Upper lobe of left lung (tissue), 6 donors: ENCODE measurements around the gene SPDYE5. TPM values are rescaled to one million over a fixed set of nuclear protein-coding genes. Genes with fewer than 3 reads are reported as not detected.

Source experiments
- ATAC-seq, 2 donors: fragments of 200-7000 bp; cut with Tn5 transposase; one replicate each; pipeline ENCODE4 v1.9.1; 2022; ENCODE audit warnings: mild to moderate bottlenecking in 2 of 2, moderate library complexity in 2 of 2; ENCODE audit not compliant: low FRiP score in 2 of 2
- DNase-seq, 2 donors: peaks; one replicate each; pipeline ENCODE4 v3.0.0-alpha.2; 2019 to 2020
- H3K27ac ChIP-seq, 4 donors: fragments of 200-600 bp; sonication (generic); one replicate each; pipeline ENCODE4 v1.5.1; 2016 to 2019
- H3K27me3 ChIP-seq, 4 donors: fragments of 200-600 bp; sonication (generic); one replicate each; pipeline ENCODE4 v1.5.1; 2017 to 2019
- H3K36me3 ChIP-seq, 4 donors: fragments of 200-600 bp; sonication (generic); one replicate each; pipeline ENCODE4 v1.5.1; 2016 to 2019
- H3K4me1 ChIP-seq, 4 donors: fragments of 200-600 bp; sonication (generic); one replicate each; pipeline ENCODE4 v1.5.1; 2018 to 2019
- H3K4me3 ChIP-seq, 4 donors: fragments of 200-600 bp; sonication (generic); one replicate each; pipeline ENCODE4 v1.5.1; 2017 to 2019; ENCODE audit warnings: mild to moderate bottlenecking in 2 of 4, moderate library complexity in 1 of 4
- H3K9me3 ChIP-seq, 4 donors: fragments of 200-600 bp; sonication (generic); one replicate each; pipeline ENCODE4 v1.5.1; 2018 to 2019
- CTCF ChIP-seq, 6 experiments: fragments of 450-650 bp in 4 of 6; fragments of 200-600 bp in 2 of 6; sonication (generic) in 2 of 6; IDR thresholded peaks; one replicate each; pipeline ENCODE4 v1.5.1; 2016 to 2019; ENCODE audit warnings: antibody characterized with exemption in 6 of 6
- EP300 ChIP-seq, 4 donors: sonication (generic); formaldehyde crosslinking; IDR thresholded peaks; one replicate each; pipeline ENCODE4 v1.5.1; 2017; ENCODE audit warnings: antibody characterized with exemption in 4 of 4, control low read depth in 2 of 4
- POLR2A ChIP-seq, 4 donors: fragments of 450-650 bp; IDR thresholded peaks; one replicate each; pipeline ENCODE4 v1.5.1; 2016 to 2017; ENCODE audit warnings: antibody characterized with exemption in 4 of 4, mild to moderate bottlenecking in 2 of 4
- POLR2AphosphoS5 ChIP-seq, 2 donors: sonication (generic); formaldehyde crosslinking; IDR thresholded peaks; one replicate each; pipeline ENCODE4 v1.5.1; 2017; ENCODE audit warnings: antibody characterized with exemption in 2 of 2
- WGBS, 2 donors: methylation state at CpG; one replicate each; pipeline ENCODE4 v1.1.5; 2017 to 2018; 5-methylcytosine and 5-hydroxymethylcytosine counted together
- small RNA-seq, 4 donors: library from RNA; depleted of rRNA; stranded (forward); fragments of <200 nt; gene quantifications; one replicate each; pipeline ENCODE3, GENCODE V24; 2016
- total RNA-seq, 6 donors: library from RNA; depleted of rRNA in 4 of 6; stranded (reverse); fragments of >200 nt in 4 of 6; gene quantifications; one replicate each; pipeline versions ENCODE4 v1.1.0 to v1.2.1, GENCODE V29; 2016 to 2021
- donor health status: DM: no; HTN: no; CAD: no; lungs with moderate emphysema.
- donor health status: DM: no; HTN: yes; CAD: no; lungs with severe emphysema.

Gene SPDYE5
- total RNA-seq, 6 donors from 2014 or later: not detected

GRCh38 chr7:75537731-75538130 lies 45.6 kb downstream of the SPDYE5 start:
- no peaks in the 10 kb centered on the region for H3K9me3 ChIP-seq
- 95 to 97% methylated on average over 5 of the region's 5 CpGs for WGBS, 2 donors
- no peak overlapping the region for H3K4me3 ChIP-seq
- TF ChIP-seq CTCF (IDR thresholded peaks at IDR 0.05) (no peak), EP300 (IDR thresholded peaks at IDR 0.05) (no peak), POLR2AphosphoS5 (IDR thresholded peaks at IDR 0.05) (no peak), POLR2A (IDR thresholded peaks at IDR 0.05) (no peak)
- H3K4me1 ChIP-seq: peaks cover 0 to 10% (median 3%) of the 10 kb centered on the region in 4 donors
- no peak for DNase-seq
- H3K27me3 ChIP-seq: no peaks in the 10 kb centered on the region
- ATAC-seq: peak in 1 of 2 donors; percentile 15
- H3K27ac ChIP-seq: no peak overlapping the region
- peaks cover 5 to 75% (median 68%) of the 10 kb centered on the region in 4 donors for H3K36me3 ChIP-seq

DNA sequence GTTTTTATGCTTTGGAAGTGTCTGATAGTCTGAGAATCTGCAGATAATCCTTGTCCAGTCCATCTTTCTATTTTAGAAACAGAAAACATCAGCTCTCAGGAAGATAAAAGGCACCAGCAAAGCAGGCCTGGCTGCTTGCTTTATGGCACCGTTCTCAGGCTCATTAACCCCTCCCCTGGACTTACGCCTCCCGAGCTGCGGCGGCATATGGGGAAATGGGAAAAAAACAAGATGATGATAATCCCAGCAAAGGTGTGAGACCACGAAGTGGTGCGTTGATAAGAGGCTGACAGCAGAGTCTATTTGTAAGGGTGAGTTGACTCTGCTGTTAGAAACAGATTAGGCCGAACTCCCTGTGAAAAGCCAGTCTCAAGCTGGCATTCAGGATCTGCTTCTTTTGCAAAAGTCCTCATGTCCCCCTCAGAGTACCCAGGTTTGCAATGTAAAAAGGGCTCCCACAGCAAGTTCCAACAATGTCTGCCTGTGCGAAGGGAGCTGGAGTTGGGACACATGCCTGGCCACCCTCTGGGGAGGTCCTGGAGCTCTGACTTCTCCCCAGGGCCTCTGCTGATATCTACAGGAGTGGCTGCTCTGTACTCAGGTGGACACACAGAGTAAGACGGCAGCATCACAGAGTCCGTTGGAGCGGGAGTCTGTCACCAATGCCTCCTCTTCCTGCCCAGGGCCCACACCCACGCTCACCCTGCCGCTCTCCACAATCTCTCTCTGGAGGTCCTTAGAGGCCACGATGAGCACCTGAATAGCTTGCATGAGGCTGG lies 54.3 kb downstream of the SPDYE5 start:
- Histone ChIP-seq H3K27ac (no peak overlapping the region), H3K4me3 (no peak overlapping the region), H3K36me3 (peaks cover 13 to 98% (median 82%) of the 10 kb centered on the region in 4 donors), H3K4me1 (no peaks in the 10 kb centered on the region), H3K9me3 (no peaks in the 10 kb centered on the region), H3K27me3 (no peaks in the 10 kb centered on the region)
- no peak for DNase-seq
- WGBS, 2 donors: 88 to 90% methylated on average over 15 of the region's 15 CpGs
- ATAC-seq: no peak
- TF ChIP-seq EP300 (IDR thresholded peaks at IDR 0.05): no peak
- no peak for TF ChIP-seq CTCF (IDR thresholded peaks at IDR 0.05)
- TF ChIP-seq POLR2A (IDR thresholded peaks at IDR 0.05): no peak
- no peak for TF ChIP-seq POLR2AphosphoS5 (IDR thresholded peaks at IDR 0.05)

Small RNAs within 50 kb of the gene (small RNA-seq; reads per million reads assigned to genes)
- gene AC211429.1 (0 reads per million in 4 donors), gene RF00019 (0 reads per million in 4 donors)

Other genes starting within 250 kb of the SPDYE5 start
- 10 to 100 TPM in 1 of 6 donors, 1 to 10 TPM in 5; 1.4 to 10.5 (median 3.3) TPM for gene TRIM73, start 96.7 kb upstream of the SPDYE5 start, total RNA-seq
- 100 to 1,000 TPM in 1 of 6 donors, 10 to 100 TPM in 5; 21.7 to 102 (median 36.8) TPM for gene POM121C, start 6.0 kb upstream of the SPDYE5 start, total RNA-seq
- gene HIP1, start 246.6 kb downstream of the SPDYE5 start, total RNA-seq: 10 to 100 TPM; 43.9 to 66.0 (median 55.2) TPM